Stimulated activated memory B cell treated with anti-CD40 and anti-IgM and Interleukin-4, amounts not matched to agents 10 μg/mL and 1 μg/mL and 100 μg/mL, for 72 hours (primary cell): ENCODE measurements around the gene HSD11B2.

Experiments used
- ATAC-seq: fragments of 150-1000 bp; cut with Tn5 transposase; 2 replicates; pipeline ENCODE4 v1.10.0; 2021
- H3K27ac Mint-ChIP-seq: one replicate; pipeline ENCODE4 v1.8.0; 2022; ENCODE audit warnings: mild to moderate bottlenecking, mixed read lengths
- H3K27me3 Mint-ChIP-seq: one replicate; pipeline ENCODE4 v1.8.0; 2022; ENCODE audit warnings: mixed read lengths
- H3K36me3 Mint-ChIP-seq: one replicate; pipeline ENCODE4 v1.8.0; 2022; ENCODE audit warnings: mixed read lengths
- H3K4me1 Mint-ChIP-seq: one replicate; pipeline ENCODE4 v1.8.0; 2022; ENCODE audit warnings: mixed read lengths
- H3K4me3 Mint-ChIP-seq: one replicate; pipeline ENCODE4 v1.8.0; 2022; ENCODE audit warnings: mild to moderate bottlenecking, moderate library complexity, mixed read lengths
- H3K9me3 Mint-ChIP-seq: one replicate; pipeline ENCODE4 v1.8.0; 2022; ENCODE audit warnings: mixed read lengths

Gene HSD11B2

GRCh38 chr16:67430977-67431774 is at the start of gene HSD11B2:
Gene HSD11B2 (plus strand): TSS chr16:67431121. CDS start chr16:67431249, 128 bp downstream.
- H3K4me1 Mint-ChIP-seq, result peaks cover 48% of the 10 kb centered on the region
- H3K4me3 Mint-ChIP-seq, result peak within 1 kb of the TSS; percentile 78
- no peaks in the 10 kb centered on the region for H3K36me3 Mint-ChIP-seq
- no peaks in the 10 kb centered on the region for H3K9me3 Mint-ChIP-seq
- no peak within 1 kb of the TSS for H3K27ac Mint-ChIP-seq
- H3K27me3 Mint-ChIP-seq, result peaks cover 37% of the 10 kb centered on the region
- ATAC-seq, result peak; percentile 49

GRCh38 chr16:67383284-67383683 is 47.6 kb upstream of the HSD11B2 start:
- H3K4me1 Mint-ChIP-seq, result no peaks in the 10 kb centered on the region
- no peak overlapping the region for H3K27ac Mint-ChIP-seq

DNA sequence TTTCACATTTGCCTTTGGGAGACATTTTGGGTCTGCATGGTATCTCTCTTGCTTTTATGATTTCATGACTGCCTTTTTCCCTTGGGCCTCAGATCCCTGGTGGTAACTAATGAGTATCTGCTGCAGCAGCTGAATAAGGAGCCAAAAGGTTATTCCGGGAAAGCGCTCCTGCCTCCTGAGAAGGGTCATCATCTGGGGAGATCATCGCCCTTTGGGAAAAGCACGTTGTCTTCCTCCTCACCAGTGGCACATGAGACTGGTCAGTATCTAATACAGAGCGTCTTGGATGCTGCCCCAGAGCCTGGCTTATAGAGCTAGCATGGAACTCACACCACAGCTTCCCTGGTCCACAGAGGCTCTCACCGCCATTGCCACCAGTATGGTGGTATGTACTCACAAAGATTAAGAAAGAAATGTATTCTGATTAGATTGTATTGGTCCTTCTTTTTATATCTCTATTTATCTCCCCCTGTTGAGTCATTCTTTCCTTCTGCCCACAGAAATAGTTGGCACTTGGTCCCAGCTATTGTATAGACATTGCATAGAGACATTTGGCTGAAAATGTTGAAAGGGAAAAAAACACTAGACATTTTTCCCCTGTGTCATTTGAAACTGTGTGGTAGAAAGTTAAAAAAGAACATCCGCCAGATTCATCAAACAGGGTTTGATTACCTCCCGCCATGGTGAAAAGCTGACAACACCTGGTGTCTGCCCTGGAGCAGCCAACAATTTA is 46.0 kb upstream of the HSD11B2 start:
- H3K9me3 Mint-ChIP-seq, result no peaks in the 10 kb centered on the region
- no peak overlapping the region for H3K4me3 Mint-ChIP-seq
- no peaks in the 10 kb centered on the region for H3K4me1 Mint-ChIP-seq
- no peak overlapping the region for H3K27ac Mint-ChIP-seq
- H3K27me3 Mint-ChIP-seq, result no peaks in the 10 kb centered on the region
- ATAC-seq, result no peak
- H3K36me3 Mint-ChIP-seq, result no peaks in the 10 kb centered on the region

More at GRCh38 chr16:67383284-67383683, 47.6 kb upstream of the HSD11B2 start:
- no peak overlapping the region for H3K4me3 Mint-ChIP-seq
- H3K27me3 Mint-ChIP-seq, result no peaks in the 10 kb centered on the region
- no peaks in the 10 kb centered on the region for H3K9me3 Mint-ChIP-seq
- no peaks in the 10 kb centered on the region for H3K36me3 Mint-ChIP-seq
- ATAC-seq, result no peak

- H3K36me3 Mint-ChIP-seq, result no peaks in the 10 kb centered on the region
- H3K4me3 Mint-ChIP-seq, result no peak overlapping the region
- ATAC-seq, result no peak
- no peak overlapping the region for H3K27ac Mint-ChIP-seq
- peaks cover 15% of the 10 kb centered on the region for H3K4me1 Mint-ChIP-seq
- peaks cover 5% of the 10 kb centered on the region for H3K27me3 Mint-ChIP-seq
- H3K9me3 Mint-ChIP-seq, result no peaks in the 10 kb centered on the region
These were observed 44.0 kb upstream of the HSD11B2 start for GRCh38 chr16:67386861-67387455.

DNA sequence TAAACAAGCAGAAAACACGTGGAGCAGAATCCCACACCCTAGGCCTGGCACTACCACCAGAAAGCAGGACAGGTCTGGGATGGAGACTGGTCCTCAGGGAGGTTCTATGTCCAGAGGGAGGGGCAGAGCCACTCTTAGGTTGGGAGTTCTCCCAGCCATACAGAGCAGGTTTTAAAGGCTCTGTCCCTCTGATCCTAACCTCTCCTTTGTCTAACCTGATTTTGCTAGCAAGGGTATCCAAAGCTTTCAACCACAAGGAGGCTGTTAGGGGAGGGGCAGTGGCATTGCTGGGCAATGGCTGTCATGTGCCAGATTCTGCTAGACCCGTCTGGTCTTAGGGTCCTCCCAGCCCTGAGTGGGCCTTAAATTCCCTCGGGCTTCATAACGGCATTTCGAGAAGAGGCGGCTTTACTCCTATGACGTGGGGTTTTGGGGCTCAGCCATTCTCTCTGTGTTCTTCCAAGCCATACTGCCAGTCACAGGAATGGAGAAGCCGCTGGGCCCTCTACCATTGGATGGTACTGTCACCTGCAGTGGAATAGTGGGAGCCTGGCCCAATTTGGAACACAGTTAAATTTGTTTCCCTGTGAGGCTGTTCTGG is 43.3 kb upstream of the HSD11B2 start:
- Mint-ChIP-seq H3K36me3 (no peaks in the 10 kb centered on the region), H3K4me1 (peaks cover 15% of the 10 kb centered on the region), H3K27ac (no peak overlapping the region), H3K9me3 (no peaks in the 10 kb centered on the region), H3K4me3 (no peak overlapping the region), H3K27me3 (peaks cover 11% of the 10 kb centered on the region)
- ATAC-seq, result no peak

DNA sequence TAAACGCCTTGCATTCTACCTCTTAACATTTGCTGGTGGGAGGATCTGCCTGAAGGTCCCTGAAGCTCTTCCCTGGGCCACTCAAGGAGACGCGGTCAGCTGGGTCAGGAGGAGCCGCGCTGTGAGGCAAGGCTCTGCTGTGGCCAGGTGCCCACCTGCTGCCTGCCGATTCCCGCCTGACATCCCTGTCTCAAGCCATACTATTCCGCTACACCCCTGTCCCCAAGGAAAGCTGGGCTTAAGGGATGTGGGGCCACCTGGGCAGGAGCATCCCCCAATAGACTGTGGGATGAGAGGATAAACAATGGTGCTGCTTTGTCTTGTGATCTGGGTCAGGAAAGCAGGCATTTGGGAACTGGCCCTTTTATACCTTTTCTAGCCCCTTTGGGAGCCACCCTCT is 42.7 kb upstream of the HSD11B2 start:
- Mint-ChIP-seq H3K27ac (no peak overlapping the region), H3K9me3 (no peaks in the 10 kb centered on the region), H3K27me3 (peaks cover 18% of the 10 kb centered on the region), H3K4me1 (peaks cover 15% of the 10 kb centered on the region), H3K36me3 (no peaks in the 10 kb centered on the region), H3K4me3 (no peak overlapping the region)
- no peak for ATAC-seq

- no peak for ATAC-seq
- Mint-ChIP-seq H3K4me1 (peaks cover 17% of the 10 kb centered on the region), H3K36me3 (no peaks in the 10 kb centered on the region), H3K27ac (no peak overlapping the region), H3K9me3 (no peaks in the 10 kb centered on the region), H3K4me3 (no peak overlapping the region), H3K27me3 (peaks cover 22% of the 10 kb centered on the region)
These were observed 42.3 kb upstream of the HSD11B2 start for GRCh38 chr16:67388591-67388990.

DNA sequence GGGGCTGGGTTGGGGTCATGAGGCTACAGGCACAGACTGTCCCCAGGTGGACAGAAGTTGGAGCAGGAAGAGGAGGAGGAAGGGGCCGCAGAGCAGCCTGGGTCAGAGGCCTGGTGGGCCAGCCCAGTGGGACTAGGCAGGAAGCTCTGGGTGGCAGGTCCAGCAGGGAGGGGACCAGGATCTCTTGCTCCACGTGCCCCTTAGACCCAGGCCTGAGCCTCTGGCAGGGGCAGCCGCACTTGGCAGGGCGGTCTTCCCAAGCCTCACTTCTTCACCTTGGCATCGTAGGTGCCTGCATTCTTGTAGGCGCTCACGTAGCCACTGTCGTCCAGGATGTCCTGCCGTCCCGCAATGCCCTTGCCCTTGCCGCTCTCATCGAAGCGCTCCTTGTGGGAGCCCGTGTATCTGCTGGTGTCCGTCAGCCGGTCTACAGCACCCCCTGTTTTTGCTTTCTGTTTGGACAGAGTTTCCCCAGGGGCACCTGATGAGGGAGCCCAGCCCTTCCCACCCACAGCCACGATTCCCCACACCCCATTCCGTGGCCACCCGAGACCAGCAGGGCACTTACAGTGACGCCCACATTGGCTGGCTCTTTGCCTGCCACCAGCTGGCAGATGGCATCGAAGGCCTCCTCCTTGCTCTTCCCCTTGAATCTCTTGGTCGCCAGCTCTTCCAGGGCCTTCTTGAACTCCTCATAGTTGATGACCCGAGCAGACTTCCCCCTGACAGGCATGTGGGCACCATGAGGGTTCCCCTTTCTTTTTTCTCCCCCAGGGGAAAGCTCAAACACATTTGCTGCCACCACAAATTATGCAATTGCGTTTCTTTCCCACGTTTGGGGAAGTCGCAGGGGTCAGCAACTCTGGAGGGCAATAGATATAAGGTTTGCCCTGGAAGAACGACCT is 40.8 kb upstream of the HSD11B2 start:
- no peak for ATAC-seq
- H3K27me3 Mint-ChIP-seq, result peaks cover 37% of the 10 kb centered on the region
- H3K36me3 Mint-ChIP-seq, result no peaks in the 10 kb centered on the region
- H3K27ac Mint-ChIP-seq, result no peak overlapping the region
- no peak overlapping the region for H3K4me3 Mint-ChIP-seq
- H3K4me1 Mint-ChIP-seq, result peaks cover 29% of the 10 kb centered on the region
- H3K9me3 Mint-ChIP-seq, result no peaks in the 10 kb centered on the region

GRCh38 chr16:67390816-67391423 is 40.0 kb upstream of the HSD11B2 start:
- Mint-ChIP-seq H3K4me3 (no peak overlapping the region), H3K27me3 (peaks cover 45% of the 10 kb centered on the region), H3K9me3 (no peaks in the 10 kb centered on the region), H3K27ac (no peak overlapping the region), H3K4me1 (peaks cover 35% of the 10 kb centered on the region), H3K36me3 (no peaks in the 10 kb centered on the region)
- no peak for ATAC-seq

- Mint-ChIP-seq H3K4me3 (no peak overlapping the region), H3K27ac (no peak overlapping the region), H3K36me3 (no peaks in the 10 kb centered on the region), H3K27me3 (peaks cover 52% of the 10 kb centered on the region), H3K9me3 (no peaks in the 10 kb centered on the region), H3K4me1 (peaks cover 35% of the 10 kb centered on the region)
- no peak for ATAC-seq
These were observed 39.3 kb upstream of the HSD11B2 start for GRCh38 chr16:67391424-67392300.

- H3K4me1 Mint-ChIP-seq, result peaks cover 35% of the 10 kb centered on the region
- H3K9me3 Mint-ChIP-seq, result no peaks in the 10 kb centered on the region
- H3K4me3 Mint-ChIP-seq, result no peak overlapping the region
- no peaks in the 10 kb centered on the region for H3K36me3 Mint-ChIP-seq
- ATAC-seq, result no peak
- H3K27ac Mint-ChIP-seq, result no peak overlapping the region
- peaks cover 58% of the 10 kb centered on the region for H3K27me3 Mint-ChIP-seq
These were observed 38.4 kb upstream of the HSD11B2 start for GRCh38 chr16:67392301-67393059.

DNA sequence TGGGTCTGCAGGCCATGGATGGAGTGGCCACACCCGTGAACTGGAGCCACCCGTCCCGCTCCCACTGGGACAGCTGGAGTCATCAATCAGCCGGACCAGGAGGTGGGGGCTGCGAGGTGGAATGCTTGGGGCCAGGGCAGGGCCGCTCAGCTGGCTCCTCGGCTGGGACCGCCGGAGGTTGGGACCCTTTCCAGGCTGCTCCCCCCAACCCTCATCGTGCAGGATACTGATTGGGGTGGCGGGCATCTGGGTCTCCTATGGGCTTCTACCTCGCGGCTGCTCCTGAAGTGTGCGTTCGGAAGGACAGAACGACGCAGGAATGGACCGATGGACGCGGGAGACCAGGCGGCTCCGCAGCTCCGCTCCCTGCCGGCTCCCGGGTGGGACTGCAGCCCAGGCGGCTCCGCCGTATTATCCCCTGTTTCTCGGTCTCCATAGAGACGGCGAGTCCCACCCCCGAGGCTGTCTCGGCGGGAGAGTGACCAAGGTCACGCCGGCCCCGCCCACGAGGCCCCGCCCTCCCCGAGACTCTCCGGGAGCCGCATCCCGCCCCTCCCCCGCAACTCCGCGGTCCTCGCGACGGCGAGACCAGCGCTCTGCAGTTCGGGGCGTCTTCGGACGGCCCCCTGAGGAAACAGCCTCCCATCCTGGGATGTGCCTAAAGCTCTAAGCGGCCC is 37.7 kb upstream of the HSD11B2 start, which contains the start of gene TPPP3:
TPPP3 (minus strand) TSS at position 388 of the 677 bp plus-strand sequence. CDS start 2,387 bp downstream, outside the sequence.
- peak within 1 kb of the TSS; percentile 61 for H3K4me3 Mint-ChIP-seq
- H3K4me1 Mint-ChIP-seq, result peaks cover 35% of the 10 kb centered on the region
- no peaks in the 10 kb centered on the region for H3K36me3 Mint-ChIP-seq
- no peaks in the 10 kb centered on the region for H3K9me3 Mint-ChIP-seq
- peaks cover 58% of the 10 kb centered on the region for H3K27me3 Mint-ChIP-seq
- no peak within 1 kb of the TSS for H3K27ac Mint-ChIP-seq
- ATAC-seq, result no peak
